CD4-positive, alpha-beta T cell treated with Interleukin-15 for 1 hour (primary cell): ENCODE results near the gene NRN1L.
"Not testable (repeated sequence)": the region's sequence is repeated elsewhere in the genome, so short reads cannot be mapped to it uniquely, and the experiment has no call there.

Source experiments
- DNase-seq: peaks from one replicate; pipeline ENCODE4 v3.0.0-alpha.2; 2020

NRN1L gene

DNA sequence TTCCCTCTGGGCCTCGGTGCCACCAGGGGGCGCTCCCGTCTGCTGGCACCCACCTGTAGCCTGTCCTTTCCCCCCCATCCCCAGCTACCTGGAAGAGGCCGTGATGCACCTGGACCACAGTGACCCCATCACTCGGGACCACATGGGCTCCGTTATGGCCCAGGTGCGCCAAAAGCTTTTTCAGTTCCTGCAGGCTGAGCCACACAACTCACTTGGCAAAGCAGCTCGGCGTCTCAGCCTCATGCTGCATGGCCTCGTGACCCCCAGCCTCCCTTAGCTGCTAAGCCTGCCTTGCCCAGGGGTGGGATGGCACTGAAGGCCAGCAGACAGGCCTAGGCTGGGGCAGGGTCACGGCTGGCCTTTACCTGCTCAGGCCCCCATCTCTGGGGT lies 818 bp upstream of the NRN1L start:
- DNase-seq: peak; percentile 64

DNA sequence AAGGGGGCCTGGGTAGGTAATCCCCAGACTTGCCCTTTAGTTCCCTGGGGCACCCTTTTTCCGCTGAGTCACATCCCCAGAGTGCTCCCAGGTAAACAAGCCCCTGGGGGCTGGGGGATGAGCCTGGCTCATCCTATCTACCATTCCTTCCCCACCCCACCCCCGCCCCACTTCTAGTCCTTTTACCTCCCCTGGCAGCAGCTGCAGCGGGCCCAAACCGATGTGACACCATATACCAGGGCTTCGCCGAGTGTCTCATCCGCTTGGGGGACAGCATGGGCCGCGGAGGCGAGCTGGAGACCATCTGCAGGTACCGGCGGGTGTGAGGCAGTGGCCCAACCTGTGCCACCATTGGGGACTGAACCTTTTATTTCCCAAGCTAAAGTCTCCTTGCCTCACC lies 860 bp downstream of the NRN1L start:
- no peak for DNase-seq

DNA sequence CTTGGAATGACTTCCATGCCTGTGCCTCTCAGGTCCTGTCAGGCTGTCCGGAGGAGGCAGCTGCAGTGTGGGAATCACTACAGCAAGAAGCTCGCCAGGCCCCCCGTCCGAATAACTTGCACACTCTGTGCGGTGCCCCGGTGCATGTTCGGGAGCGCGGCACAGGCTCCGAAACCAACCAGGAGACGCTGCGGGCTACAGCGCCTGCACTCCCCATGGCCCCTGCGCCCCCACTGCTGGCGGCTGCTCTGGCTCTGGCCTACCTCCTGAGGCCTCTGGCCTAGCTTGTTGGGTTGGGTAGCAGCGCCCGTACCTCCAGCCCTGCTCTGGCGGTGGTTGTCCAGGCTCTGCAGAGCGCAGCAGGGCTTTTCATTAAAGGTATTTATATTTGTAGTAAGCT lies 1.3 kb downstream of the NRN1L start:
- no peak for DNase-seq

DNA sequence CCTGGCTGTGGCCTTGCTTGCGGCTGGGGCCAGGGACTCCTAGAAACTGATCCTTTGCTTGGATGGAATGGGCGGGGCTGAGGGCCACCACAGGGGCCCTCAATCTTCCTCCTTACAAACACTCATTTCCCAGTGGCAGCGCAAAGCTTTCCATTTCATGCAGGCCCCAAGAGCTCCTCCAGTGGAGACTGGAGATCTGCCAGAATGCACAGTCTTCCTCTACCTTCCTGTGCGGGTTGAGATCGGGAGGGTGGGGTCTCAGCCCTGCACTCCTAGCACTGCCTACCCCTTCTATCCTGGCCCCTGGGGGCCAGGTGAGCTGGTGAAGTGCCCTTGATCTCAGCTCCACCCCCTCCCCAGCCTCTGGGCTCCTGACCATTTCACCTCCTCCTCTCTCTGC lies 1.7 kb downstream of the NRN1L start:
- DNase-seq: no peak

DNA sequence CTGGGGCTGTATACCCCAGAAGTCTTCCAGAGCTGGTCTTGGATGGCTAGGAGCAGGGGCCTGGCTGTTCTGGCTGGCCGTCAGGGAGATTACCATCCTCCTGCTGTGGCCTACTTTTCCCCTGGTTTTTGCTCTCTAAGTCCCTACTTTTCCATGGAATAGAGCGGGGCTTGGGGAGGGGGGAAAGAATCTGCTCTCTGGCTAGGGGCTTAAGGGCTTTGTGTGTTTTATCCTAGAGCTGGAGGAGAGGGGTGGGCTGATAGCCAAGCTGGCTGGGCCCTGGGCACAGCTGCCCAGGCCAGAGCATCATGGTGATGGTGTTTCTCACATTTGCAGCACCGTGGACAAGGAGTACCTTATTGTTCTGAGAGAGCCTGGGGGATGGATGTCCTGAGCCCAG lies 3.6 kb downstream of the NRN1L start:
- DNase-seq: no peak

DNA sequence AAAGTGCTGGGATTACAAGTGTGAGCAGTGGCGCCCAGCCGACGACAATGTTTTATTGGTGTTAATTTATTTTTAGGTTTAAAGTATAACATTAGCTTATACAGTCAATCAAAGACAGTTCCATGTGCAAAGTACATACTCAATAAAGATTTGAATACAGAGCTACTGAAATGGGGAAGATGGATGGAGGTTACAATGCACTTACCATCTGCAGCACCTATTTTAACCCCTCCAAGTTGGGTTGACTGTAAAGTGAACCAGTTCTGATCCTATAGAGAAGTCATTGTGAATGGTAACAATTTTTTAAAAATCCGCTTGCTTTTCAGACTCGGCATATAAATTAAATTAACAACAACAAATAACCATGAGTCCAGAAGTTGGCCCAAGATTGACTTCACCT lies 7.7 kb downstream of the NRN1L start:
- DNase-seq: no peak

DNA sequence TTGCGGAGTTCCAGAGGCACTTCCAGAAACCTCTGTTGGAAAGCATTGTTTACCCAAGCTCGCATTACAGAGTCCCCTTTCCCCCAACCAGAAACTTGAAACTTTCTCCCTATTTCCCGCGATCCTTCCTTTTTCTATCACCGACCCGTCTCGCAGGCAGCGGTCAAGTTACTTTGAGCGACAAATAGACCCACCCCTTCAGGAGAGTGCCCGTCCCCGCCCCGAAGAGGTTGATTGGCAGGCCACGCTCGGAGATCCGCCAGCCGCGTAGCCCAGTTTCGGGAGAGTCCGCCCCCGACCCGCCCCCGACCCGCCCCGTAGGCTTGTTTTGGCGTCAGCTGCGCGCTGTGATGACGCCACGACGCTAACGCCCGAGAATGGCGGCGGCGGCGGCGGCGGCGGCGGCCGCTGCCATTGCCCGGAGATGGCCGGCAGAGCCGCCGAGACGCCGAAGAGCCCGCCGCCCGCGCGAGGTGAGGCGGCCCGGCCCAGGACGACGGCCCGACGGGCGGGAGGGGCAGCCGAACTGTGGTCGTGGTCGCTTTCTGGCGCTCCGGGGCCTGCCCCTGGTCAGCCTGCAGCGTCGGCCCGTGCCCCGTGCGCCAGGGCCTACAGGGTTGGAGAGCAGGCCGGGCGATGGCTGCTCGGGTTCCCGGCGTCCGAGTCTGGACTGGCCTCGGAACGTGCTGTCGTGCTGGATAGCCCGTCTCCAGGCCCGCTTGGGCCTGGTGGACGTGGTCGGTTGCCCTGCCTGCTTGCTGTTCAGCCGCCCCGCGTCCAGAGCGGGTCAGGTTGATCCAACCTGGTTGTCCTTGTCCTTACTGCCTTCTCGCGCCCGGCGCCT lies 8.4 kb downstream of the NRN1L start, which contains the start of gene PSKH1:
Gene PSKH1 (plus strand): TSS at position 356 of the 844 bp plus-strand sequence. CDS start 15,496 bp downstream, outside the sequence.
- peak; percentile 92 for DNase-seq

DNA sequence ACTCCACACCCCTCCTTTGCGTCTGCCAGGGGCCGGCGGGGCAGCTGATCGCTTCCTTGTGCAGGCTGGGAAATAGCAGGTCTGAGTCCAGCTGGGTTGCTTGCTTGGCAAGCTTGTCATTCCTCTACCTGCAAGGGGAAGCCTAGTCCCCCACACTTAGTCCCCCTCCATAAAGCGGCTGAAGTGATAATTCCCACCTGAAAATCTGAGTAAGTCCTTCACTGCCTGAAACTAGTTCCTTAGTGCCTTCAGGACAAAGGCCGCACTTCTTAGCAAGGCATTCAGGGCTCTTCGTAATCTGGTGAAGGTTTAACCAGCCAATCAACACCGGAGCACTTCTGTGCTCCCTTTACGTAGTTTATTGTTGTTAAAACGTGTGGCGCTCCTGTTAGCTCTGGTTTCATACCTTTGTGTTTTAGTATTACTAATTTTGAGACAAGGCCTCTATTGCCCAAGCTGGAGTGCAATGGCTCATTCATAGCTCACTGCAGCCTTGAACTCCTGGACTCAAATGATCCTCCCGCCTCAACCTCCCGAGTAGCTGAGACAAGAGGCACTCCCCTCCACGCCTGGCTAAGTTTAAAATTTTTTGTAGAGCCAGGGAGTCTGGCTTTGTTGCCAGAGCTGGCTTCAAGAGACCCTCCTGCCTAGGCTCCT lies 9.2 kb downstream of the NRN1L start:
- DNase-seq: no peak

DNA sequence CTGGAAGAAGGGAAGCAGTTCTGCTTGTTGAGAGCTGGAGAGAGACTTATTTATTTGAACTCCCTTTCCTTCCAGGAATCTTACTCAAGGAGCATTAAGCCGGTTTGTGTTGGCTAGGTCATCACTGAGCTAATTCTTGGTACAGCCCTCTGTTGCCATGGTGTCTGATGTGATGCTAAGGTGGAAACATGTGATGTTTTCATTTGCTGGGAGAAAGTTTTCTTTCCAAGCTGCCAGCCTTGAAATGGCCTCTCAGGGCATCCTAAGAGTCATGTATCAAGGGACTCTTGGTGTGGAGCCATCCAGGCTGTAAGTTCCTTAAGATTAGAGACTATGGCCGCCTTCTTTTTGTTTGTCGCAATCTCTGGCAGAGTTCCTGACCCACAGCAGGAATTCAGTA lies 12.5 kb downstream of the NRN1L start:
- DNase-seq: no peak

DNA sequence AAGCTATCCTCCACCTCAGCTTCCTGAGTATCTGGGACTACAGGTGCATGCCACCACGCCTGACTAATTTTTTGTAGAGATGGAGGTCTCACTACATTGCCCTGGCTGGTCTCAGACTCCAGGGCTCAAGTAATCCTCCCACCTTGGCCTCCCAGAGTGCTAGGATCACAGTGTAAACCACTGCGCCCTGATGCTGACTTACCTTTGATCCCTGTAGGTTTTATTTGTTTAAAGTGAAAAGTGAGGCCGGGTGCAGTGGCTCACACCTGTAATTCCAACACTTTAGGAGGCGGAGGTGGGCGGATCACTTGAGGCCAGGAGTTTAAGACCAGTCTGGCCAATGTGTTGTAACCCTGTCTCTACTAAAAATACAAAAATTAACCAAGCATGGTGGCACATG lies 17.0 kb downstream of the NRN1L start:
- no peak for DNase-seq

DNA sequence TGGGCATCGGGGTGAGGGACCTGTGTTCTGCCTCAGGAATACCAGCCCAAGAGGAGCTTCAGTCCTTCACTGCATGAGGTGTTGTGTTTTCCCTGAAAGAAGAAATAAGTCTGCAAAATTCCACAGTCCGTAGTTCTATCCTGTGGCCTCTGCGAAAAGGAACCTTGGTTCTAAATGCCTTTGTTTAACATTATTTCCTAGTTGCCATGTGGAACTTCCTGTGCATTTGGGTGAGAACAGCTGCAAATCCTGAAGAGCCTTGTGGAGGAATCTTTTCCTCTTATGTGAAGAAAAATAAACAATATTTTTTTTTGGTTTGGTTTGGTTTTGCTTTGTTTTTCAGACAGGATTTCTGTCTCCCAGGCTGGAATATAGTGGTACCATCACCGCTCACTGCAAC lies 18.1 kb downstream of the NRN1L start:
- no peak for DNase-seq

DNA sequence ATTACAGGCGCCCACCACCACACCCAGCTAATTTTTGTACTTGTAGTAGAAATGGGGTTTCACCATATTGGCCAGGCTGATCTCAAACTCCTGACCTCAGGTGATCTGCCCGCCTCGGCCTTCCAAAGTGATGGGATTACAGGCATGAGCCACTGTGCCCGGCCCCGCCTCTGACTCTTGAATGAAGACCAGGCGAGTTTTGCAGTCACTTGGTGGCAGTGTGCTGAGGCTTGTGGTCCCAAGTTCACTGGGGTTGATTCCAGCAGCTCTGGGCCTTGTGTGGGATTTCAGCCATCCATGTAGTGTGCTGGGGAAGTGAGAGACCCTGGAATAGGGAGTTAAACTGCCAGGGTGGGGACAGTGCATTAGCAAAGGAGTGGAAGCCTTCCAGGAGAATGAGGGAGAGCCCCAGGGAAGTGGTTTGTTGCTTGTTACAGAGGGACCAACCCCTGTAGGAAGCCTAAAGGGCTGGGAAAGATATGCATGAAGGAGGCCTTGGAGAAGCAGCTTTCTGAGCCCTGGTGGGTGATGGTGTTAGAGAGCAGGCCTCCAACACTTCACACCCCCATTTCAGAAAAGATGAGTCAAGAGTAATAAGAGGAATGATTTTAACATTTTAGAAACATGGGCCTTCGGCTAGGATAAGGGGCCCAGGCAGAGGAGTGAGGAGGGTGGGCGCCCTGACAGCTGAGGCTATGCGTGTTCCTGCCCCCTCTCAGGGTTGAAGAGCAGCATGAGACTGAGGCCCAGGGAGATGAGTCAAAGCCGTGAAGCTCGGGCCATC lies 22.9 kb downstream of the NRN1L start:
- no peak for DNase-seq

DNA sequence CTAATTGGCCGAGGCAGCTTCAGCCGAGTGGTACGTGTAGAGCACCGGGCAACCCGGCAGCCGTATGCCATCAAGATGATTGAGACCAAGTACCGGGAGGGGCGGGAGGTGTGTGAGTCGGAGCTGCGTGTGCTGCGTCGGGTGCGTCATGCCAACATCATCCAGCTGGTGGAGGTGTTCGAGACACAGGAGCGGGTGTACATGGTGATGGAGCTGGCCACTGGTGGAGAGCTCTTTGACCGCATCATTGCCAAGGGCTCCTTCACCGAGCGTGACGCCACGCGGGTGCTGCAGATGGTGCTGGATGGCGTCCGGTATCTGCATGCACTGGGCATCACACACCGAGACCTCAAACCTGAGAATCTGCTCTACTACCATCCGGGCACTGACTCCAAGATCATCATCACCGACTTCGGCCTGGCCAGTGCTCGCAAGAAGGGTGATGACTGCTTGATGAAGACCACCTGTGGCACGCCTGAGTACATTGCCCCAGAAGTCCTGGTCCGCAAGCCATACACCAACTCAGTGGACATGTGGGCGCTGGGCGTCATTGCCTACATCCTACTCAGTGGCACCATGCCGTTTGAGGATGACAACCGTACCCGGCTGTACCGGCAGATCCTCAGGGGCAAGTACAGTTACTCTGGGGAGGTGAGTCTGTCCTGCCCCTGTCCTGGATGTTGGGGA lies 24.5 kb downstream of the NRN1L start:
- DNase-seq: no peak

DNA sequence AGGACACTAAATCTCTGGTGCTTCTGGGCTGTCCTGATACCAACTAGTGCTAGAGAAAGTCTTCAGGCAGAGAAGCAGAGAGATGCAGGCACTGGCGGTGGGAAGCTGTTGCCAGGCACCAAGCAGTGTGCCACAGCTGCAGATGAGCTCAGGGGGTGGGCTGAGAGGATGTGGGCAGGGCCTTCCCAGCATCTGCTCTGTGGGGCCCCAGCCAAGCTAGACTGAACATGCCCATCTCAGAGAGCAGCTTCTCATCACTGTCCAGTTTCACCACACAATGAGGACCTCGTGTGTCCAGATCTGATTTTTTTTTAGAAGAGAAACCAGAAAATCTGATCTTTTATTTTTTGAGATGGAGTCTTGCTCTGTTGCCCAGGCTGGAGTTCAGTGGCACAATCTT lies 25.5 kb downstream of the NRN1L start:
- no peak for DNase-seq

DNA sequence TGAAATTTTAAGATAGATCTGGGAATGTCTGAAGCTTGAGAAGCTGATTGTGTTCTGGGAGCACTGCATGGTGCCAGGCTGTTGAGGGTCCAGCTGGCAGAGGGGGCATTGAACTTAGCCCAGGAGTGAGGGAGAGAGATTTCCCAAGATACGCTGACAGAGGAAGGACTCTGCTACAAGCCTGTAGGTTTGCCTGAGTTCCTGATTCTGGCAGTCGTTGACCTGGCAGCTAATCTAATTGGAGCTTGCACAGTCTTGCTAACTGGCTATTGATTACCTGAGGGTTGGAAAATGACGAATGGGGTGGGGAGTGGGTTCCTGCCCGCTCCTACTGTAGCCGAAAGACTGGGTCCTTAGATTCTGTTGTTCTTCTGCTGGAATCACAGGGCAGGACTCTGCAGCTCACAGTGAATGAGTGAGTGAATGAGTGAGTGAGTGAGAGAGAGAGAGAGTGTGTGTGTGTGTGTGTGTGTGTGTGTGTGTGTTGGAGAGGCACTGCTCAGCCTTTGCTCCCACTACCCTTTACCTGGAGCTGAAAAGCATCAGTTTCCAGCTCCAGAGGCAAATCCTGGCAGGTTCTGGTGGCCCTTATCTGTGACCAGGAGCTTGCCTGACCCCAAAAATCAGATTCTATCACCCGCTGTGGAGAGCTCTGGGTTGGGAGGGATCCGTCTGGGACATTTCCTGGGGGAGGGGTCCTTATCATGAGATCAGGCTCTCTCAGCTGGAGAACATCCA lies 30.2 kb downstream of the NRN1L start:
- DNase-seq: no peak

DNA sequence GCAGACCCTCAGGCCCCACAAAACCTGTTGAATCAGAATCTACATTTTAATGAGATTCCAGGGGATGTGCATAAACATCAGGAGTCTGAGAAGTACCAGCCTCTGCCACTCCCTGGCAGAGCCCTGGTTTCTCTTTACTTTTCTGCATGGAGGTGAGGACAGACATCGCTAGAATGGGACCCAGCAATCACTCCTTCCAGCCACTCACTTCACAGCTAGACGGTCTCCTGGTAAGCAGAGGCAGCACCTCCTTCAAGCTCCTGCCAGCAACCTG lies 30.7 kb downstream of the NRN1L start:
- not testable (repeated sequence) for DNase-seq

DNA sequence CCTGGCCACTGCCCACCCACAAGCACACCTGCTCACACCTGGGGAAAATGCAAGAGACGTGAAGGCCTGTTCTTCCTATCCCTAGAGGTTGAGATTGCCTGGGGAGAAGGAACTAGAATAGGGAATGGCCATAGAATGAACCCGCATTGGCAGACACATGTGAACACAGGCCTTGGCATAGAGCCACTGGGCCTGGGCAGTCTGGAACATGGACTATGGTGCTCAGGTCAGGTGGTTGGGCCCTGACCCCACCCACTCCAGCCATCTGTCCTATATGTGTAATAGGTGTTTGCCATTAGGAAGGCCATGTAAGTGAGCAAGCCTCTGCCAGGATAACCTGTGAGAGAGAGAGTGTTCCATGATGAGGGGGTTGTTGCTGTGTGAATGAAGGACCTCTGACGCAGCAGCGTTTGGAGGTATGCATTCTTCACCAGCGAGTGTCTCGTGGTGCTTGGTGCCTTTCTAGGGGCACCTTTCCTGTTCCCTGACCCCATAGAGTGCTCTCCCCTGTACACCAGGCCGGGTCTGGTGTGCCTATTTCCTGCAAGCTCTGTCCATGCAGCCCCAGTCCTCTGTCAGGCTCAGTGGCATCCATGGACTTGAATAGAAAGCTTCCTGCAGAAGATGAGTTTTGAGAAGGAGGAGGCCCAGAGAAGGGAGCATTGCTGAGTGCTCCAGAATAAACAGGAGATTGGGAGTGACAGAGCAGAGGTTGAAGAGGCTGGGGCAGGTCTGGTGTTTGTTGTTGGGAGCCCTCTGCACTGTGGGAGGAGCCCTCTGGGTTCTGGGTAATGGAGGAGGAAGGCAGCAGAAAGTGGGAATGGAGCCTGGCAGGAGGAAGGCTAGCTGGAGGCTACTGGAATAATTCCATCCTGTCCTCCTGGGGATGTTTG lies 31.4 kb downstream of the NRN1L start:
- no peak for DNase-seq

DNA sequence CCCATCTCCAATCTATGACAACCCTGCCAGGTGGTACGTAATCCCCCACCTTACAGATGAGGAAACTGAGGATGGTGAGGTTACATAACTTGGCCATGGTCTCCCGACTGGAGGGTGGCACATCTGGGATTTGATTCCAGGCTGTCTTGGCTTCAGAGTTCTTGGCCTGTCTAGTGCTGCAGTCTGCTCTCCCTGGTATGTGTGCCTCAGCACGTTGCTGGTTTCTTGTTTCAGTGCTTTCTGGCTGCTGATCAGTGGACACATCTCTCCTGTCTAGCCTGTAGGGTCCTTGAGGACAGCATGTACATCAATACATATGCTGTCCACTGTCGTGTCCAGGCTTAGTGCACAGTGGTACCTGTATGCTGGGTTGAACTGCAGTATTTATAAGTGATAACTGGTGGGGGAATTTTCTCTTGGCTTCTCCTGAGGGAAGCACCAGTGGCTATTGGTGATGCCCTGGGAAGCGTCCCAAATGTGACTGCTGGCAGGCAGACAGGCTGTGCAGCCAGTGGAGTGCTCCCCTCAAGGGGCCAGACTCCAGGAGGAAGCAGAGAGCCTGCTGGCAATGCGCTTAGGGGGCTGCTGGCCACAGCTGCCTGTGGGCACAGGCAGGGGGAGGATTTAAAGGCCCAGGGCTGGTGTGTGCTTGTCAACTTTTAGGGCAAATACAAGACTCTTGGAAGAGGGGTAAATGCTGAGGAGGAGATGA lies 32.6 kb downstream of the NRN1L start:
- no peak for DNase-seq

DNA sequence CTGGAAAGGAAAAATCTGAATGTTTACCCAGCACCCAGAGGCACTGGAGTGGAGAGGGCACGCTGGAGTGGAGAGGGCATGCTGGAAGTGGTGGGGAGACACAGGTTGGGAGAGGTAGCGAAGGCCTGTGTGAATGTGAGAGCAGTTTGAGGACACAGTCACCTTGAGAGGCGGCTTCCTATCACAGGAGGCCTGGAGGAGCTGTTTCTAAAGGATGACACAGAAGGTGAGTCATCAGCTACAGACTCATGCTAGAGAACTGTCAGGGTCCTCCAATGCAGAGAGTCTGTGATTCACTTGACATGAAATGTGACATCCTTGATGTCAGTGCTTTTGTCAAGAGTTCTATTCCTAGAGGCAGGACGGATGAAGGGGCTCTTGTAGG lies 33.2 kb downstream of the NRN1L start:
- no peak for DNase-seq

DNA sequence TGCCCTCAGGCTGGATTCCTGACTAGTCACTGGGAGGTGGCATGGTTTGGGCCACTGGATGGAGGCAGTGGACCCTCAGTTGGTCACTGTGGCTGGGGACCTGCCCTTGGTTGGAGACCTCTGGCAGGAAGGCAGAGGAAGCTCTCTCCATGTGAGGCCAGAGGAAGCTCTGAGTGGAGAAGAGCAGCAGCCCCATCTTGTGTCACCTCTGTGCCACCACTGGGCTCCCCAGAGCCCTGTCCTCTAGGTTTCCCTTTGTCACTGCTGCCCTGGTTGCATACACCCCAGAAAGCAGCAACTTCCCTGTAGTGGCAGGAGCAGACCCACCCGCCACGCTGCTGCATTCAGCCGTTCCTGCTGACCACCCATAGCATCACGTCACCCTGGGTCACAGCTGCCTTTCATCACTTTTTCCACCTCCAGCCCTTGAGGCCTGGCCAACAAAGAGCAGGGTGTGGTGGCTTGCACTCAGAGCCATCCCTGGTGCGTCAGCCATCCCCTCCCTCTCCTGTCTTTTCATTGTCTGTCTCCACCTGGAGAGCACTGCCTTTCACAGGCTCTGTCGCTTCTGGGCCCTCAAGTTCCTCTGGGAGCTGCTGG lies 35.0 kb downstream of the NRN1L start:
- no peak for DNase-seq

DNA sequence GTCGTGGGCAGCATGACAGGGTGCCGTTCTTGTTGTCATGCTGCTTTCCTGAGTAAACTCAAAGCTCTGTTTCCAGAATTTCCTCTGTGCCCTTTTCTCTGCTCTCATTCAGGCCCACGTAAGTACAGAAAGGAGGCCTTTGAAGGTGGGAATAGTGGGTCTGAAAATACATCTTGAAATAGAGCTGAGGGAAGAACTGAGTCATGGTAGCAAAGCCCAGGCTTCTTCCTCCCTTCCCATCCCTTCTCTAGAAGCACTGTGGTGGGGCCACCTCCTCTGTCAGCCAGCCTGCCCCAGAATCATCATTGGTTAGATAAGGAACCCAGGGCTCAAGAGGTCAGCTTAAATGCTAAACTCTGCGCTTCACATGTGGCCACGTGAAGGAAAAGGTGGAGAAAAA lies 37.5 kb downstream of the NRN1L start:
- DNase-seq: no peak
